ENCODE measurements around the gene PDE3A. TPM values are rescaled to one million over a fixed set of nuclear protein-coding genes. Genes with fewer than 3 reads are reported as not detected.
A peak's percentile ranks its signal among the peaks of the same experiment; 100 is the strongest.

The PDE3A gene
- total RNA-seq, 1 donor = 14.8 TPM

GRCh38 chr12:20448781-20449180 lies 80.4 kb downstream of the PDE3A start:
- Histone ChIP-seq H3K4me3 (ENCODE audit: insufficient read depth, low read length) (no peak overlapping the region), H3K79me2 (ENCODE audit: insufficient read depth, low read length) (peaks cover 21% of the 10 kb centered on the region), H4K20me1 (ENCODE audit: insufficient read depth, low read length) (no peaks in the 10 kb centered on the region), H3K27me3 (ENCODE audit: insufficient read depth, low read length) (no peaks in the 10 kb centered on the region), H3K27ac (ENCODE audit: low read depth, low read length) (no peak overlapping the region), H3K4me1 (ENCODE audit: insufficient read depth, low read length) (peaks cover 29% of the 10 kb centered on the region), H3K36me3 (ENCODE audit: insufficient read depth, low read length) (no peaks in the 10 kb centered on the region), H3K9me3 (ENCODE audit: low read depth, low read length) (no peaks in the 10 kb centered on the region), H3K4me2 (ENCODE audit: insufficient read depth, low read length) (no peak overlapping the region), H2AFZ (ENCODE audit: low read length) (no peak overlapping the region)
- no peak for DNase-seq (ENCODE audit: insufficient read length, low spot score, missing footprints)
- TF ChIP-seq CTCF (IDR thresholded peaks at IDR 0.05; ENCODE audit: extremely low read depth, low read depth, low read length) = no peak

- peak overlapping the region; percentile 66 for H3K4me2 ChIP-seq (ENCODE audit: insufficient read depth, low read length)
- no peaks in the 10 kb centered on the region for H4K20me1 ChIP-seq (ENCODE audit: insufficient read depth, low read length)
- H3K4me1 ChIP-seq (ENCODE audit: insufficient read depth, low read length) = peaks cover 34% of the 10 kb centered on the region
- no peak overlapping the region for H2AFZ ChIP-seq (ENCODE audit: low read length)
- H3K9me3 ChIP-seq (ENCODE audit: low read depth, low read length) = no peaks in the 10 kb centered on the region
- no peaks in the 10 kb centered on the region for H3K27me3 ChIP-seq (ENCODE audit: insufficient read depth, low read length)
- peak; percentile 65 for DNase-seq (ENCODE audit: insufficient read length, low spot score, missing footprints)
- H3K4me3 ChIP-seq (ENCODE audit: insufficient read depth, low read length) = peak overlapping the region; percentile 27
- no peak for TF ChIP-seq CTCF (IDR thresholded peaks at IDR 0.05; ENCODE audit: extremely low read depth, low read depth, low read length)
- peak overlapping the region; percentile 89 for H3K27ac ChIP-seq (ENCODE audit: low read depth, low read length)
- H3K36me3 ChIP-seq (ENCODE audit: insufficient read depth, low read length) = no peaks in the 10 kb centered on the region
- peaks cover 26% of the 10 kb centered on the region for H3K79me2 ChIP-seq (ENCODE audit: insufficient read depth, low read length)
Measured at GRCh38 chr12:20450591-20451180, 82.3 kb downstream of the PDE3A start.

- Histone ChIP-seq H3K27ac (ENCODE audit: low read depth, low read length) (peak overlapping the region; percentile 89), H3K27me3 (ENCODE audit: insufficient read depth, low read length) (no peaks in the 10 kb centered on the region), H2AFZ (ENCODE audit: low read length) (no peak overlapping the region), H3K9me3 (ENCODE audit: low read depth, low read length) (no peaks in the 10 kb centered on the region), H3K79me2 (ENCODE audit: insufficient read depth, low read length) (peaks cover 22% of the 10 kb centered on the region), H3K4me2 (ENCODE audit: insufficient read depth, low read length) (peak overlapping the region; percentile 25), H4K20me1 (ENCODE audit: insufficient read depth, low read length) (no peaks in the 10 kb centered on the region), H3K4me3 (ENCODE audit: insufficient read depth, low read length) (no peak overlapping the region), H3K36me3 (ENCODE audit: insufficient read depth, low read length) (no peaks in the 10 kb centered on the region), H3K4me1 (ENCODE audit: insufficient read depth, low read length) (peaks cover 34% of the 10 kb centered on the region)
- peak; percentile 63 for DNase-seq (ENCODE audit: insufficient read length, low spot score, missing footprints)
- TF ChIP-seq CTCF (IDR thresholded peaks at IDR 0.05; ENCODE audit: extremely low read depth, low read depth, low read length) = no peak
Measured at GRCh38 chr12:20451761-20452160, 83.4 kb downstream of the PDE3A start.

GRCh38 chr12:20452496-20453010 lies 84.2 kb downstream of the PDE3A start:
- Histone ChIP-seq H3K9me3 (ENCODE audit: low read depth, low read length) (no peaks in the 10 kb centered on the region), H3K79me2 (ENCODE audit: insufficient read depth, low read length) (peaks cover 22% of the 10 kb centered on the region), H3K27me3 (ENCODE audit: insufficient read depth, low read length) (no peaks in the 10 kb centered on the region), H3K4me2 (ENCODE audit: insufficient read depth, low read length) (no peak overlapping the region), H4K20me1 (ENCODE audit: insufficient read depth, low read length) (no peaks in the 10 kb centered on the region), H3K4me3 (ENCODE audit: insufficient read depth, low read length) (no peak overlapping the region), H3K36me3 (ENCODE audit: insufficient read depth, low read length) (no peaks in the 10 kb centered on the region), H3K4me1 (ENCODE audit: insufficient read depth, low read length) (peaks cover 34% of the 10 kb centered on the region), H3K27ac (ENCODE audit: low read depth, low read length) (peak overlapping the region; percentile 89), H2AFZ (ENCODE audit: low read length) (no peak overlapping the region)
- no peak for TF ChIP-seq CTCF (IDR thresholded peaks at IDR 0.05; ENCODE audit: extremely low read depth, low read depth, low read length)
- DNase-seq (ENCODE audit: insufficient read length, low spot score, missing footprints) = no peak

Measured in osteoblast (primary cell).